CD4-positive, alpha-beta T cell treated with Interferon alpha-2 for 1 hour (primary cell): ENCODE data around the gene PSMC1.

ENCODE experiments used
- DNase-seq, 2 donors: peaks; one replicate each; pipeline ENCODE4 v3.0.0-alpha.2; 2020 to 2022

The PSMC1 gene

GRCh38 chr14:90302529-90303303 lies 46.4 kb downstream of the PSMC1 start:
- DNase-seq: no peak

GRCh38 chr14:90303473-90303872 lies 47.1 kb downstream of the PSMC1 start:
- DNase-seq: no peak

DNA sequence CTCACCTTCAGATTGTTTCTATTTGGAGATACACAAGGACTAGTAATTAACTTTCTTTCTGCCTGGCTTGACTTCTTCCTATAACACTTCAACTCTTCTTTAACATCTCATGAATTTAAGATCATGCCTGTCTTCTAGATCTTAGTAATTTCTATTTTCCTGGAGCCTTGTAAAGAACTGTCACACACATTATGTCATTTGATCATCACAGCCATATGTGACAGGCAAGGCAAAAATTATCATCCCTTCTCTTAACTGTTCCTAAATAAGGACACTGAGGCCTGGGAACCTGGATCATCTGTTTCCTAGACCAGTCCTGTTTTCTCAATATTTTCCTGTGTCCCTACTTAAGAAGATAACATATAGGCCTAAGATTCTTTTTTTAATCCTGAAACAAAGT lies 48.1 kb downstream of the PSMC1 start:
- DNase-seq: no peak

DNA sequence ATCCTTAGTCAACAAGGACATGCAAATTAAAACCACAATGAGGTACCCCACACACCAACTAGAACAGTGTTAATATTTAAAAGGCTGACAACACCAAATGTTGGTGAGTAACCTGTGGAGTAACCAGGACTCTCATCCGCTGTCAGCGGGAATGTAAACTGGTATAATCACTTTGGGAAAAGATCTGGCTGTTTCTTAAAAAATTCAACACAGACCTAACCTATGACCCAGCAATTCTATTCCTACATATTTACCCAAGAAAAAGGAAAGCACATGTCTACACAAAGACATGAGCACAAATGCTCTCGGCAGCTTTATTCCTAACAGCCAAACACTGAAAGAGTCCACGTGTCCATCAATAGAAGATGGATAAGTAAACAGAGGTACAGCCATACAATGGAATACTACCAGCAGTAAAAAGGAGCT lies 48.8 kb downstream of the PSMC1 start:
- DNase-seq: no peak

DNA sequence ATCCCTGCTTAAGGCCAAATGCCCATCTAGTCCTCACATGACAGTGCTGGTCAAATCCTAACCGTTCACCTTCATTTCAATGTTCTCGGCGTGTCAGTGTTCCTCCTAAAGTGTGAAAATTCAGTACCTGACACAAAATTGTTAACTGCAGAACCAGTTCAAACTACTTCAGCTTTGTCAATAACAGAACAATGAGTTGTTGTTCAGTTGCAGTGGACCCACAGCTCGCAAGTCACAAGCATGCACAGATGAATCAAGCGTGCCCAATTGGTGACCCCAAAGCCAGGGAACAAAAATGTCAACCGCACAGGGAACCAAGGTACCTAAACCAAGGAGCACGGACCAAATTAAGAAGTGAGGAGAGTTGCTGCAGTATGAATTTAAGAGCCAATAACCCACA lies 52.2 kb downstream of the PSMC1 start:
- DNase-seq: no peak

DNA sequence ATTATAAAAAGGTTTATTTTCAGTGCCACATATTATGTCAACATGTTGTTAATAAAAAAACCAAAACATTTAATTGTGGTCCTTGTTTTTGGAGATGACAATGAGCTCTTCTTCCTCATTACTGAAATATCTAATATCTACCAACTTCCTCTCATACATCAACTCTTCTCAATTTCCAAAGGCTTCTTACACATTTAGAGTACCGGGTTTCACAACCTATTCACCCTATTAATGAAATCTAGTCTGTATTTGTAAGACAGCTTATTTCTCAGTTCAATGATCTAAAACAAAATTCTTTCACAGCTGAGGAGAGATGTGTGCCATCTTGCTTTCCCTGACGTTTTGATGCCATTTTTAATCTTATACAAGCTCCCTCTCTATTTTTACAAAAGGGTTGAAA lies 60.9 kb downstream of the PSMC1 start:
- no peak for DNase-seq

GRCh38 chr14:90318016-90318415 lies 61.7 kb downstream of the PSMC1 start:
- no peak for DNase-seq

GRCh38 chr14:90319173-90319572 lies 62.8 kb downstream of the PSMC1 start:
- no peak for DNase-seq

DNA sequence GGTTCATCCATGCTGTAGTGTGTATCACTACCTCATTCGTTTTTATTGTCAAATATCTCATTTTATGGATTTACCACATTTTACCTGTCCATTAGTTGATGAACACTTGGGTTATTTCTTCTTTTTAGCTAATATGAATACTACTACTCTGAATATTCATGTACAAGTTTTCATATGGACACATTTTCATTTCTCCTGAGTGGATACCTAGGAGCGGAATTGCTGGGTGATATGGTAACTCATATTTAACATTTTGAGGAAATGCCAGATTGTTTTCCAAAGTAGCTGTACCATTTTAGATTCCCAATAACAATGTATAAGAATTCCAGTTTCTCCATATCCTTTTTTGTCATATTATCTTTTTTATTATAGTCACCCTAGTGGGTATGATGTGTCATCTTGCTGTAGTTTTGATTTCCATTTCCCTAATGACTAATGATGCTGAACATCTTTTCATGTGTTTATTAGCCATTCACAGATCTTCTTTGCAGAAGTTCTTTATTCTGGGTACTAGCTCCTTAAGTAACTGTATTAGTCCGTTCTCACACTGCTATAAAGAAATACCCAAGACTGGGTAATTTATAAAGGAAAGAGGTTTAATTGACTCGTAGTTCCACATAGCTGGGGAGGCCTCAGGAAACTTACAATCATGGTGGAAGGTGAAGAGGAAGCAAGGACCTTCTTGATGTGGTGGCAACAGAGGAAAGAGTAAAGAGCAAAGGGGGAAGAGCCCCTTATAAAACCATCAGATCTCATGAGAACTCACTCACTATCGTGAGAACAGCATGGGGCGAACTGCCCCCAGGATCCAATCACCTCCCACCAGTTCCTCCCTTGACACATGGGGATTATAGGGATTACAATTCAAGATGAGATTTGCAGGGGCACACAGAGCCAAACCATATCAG lies 63.5 kb downstream of the PSMC1 start:
- DNase-seq: no peak

GRCh38 chr14:90321891-90322290 lies 65.5 kb downstream of the PSMC1 start:
- DNase-seq: no peak
